Caco-2 (cell line): ENCODE measurements around the gene TRAF2. TPM values are rescaled to one million over a fixed set of nuclear protein-coding genes. Genes with fewer than 3 reads are reported as not detected.
A peak's percentile ranks its signal among the peaks of the same experiment; 100 is the strongest.

Source experiments
- BruUV-seq: library from RNA; stranded (reverse); fragments of 400-500 nt; replicated peaks from 2 replicates; lab custom pipeline; 2021; lab: Mats Ljungman, UMichigan
- CTCF ChIA-PET: fragments of 300-600 bp; sonication (Branson Sonifier 250); formaldehyde crosslinking; loops from one replicate; lab custom pipeline; 2022; ENCODE audit warnings: antibody characterized with exemption; lab: Charles Lee
- POLR2A ChIA-PET: fragments of 300-600 bp; sonication (Branson Sonifier 250); formaldehyde crosslinking; loops from one replicate; lab custom pipeline; 2022; ENCODE audit warnings: antibody characterized with exemption; lab: Charles Lee
- DNase-seq, 2 experiments: peaks; one replicate each; pipeline versions ENCODE4 v3.0.0 to v3.0.0-alpha.2; 2020 to 2022
- H3K27me3 ChIP-seq: replicated peaks from 2 replicates; pipeline ENCODE4 v1.6.0; 2011; ENCODE audit warnings: low read length; ENCODE audit not compliant: control insufficient read depth, insufficient read depth
- H3K36me3 ChIP-seq: 2 replicates; pipeline ENCODE4 v1.5.1; 2011; ENCODE audit warnings: low read length; ENCODE audit not compliant: control insufficient read depth, insufficient read depth
- H3K4me1 ChIP-seq: fragments of 250-450 bp; sonication (Bioruptor Pico); 2 replicates; pipeline ENCODE4 v1.5.1; 2020; ENCODE audit warnings: mild to moderate bottlenecking
- H3K4me3 ChIP-seq: 2 replicates; pipeline ENCODE4 v1.5.1; 2011; ENCODE audit warnings: low read depth, mild to moderate bottlenecking, control low read depth, low read length
- H3K9me3 ChIP-seq: fragments of 250-450 bp; sonication (Bioruptor Pico); 2 replicates; pipeline ENCODE4 v1.5.1; 2020; ENCODE audit warnings: mild to moderate bottlenecking, moderate library complexity
- H3K27ac Mint-ChIP-seq: one replicate; pipeline ENCODE4 v1.8.0; 2022; ENCODE audit warnings: mixed read lengths; ENCODE audit not compliant: unreplicated experiment
- H3K27me3 Mint-ChIP-seq: one replicate; pipeline ENCODE4 v1.8.0; 2022; ENCODE audit warnings: mixed read lengths; ENCODE audit not compliant: insufficient read depth, unreplicated experiment
- H3K36me3 Mint-ChIP-seq: one replicate; pipeline ENCODE4 v1.8.0; 2022; ENCODE audit warnings: mild to moderate bottlenecking, mixed read lengths; ENCODE audit not compliant: insufficient read depth, unreplicated experiment
- H3K4me1 Mint-ChIP-seq: one replicate; pipeline ENCODE4 v1.8.0; 2022; ENCODE audit warnings: low read depth, mixed read lengths; ENCODE audit not compliant: unreplicated experiment
- H3K4me3 Mint-ChIP-seq: one replicate; pipeline ENCODE4 v1.8.0; 2022; ENCODE audit warnings: mild to moderate bottlenecking, moderate library complexity, mixed read lengths; ENCODE audit not compliant: unreplicated experiment
- H3K9me3 Mint-ChIP-seq: one replicate; pipeline ENCODE4 v1.8.0; 2022; ENCODE audit warnings: mixed read lengths; ENCODE audit not compliant: unreplicated experiment
- CTCF ChIP-seq, 2 experiments: fragments of 200-600 bp in 1 of 2; IDR thresholded peaks; 1 replicate in 1 of 2; 2 replicates in 1 of 2; pipeline versions ENCODE4 v1.5.1 to v1.8.0; 2011 to 2022; ENCODE audit warnings: antibody characterized with exemption in 1 of 2, control low read depth in 1 of 2, inconsistent platforms in 1 of 2, low read depth in 1 of 2, low read length in 1 of 2, mild to moderate bottlenecking in 1 of 2, moderate library complexity in 1 of 2; ENCODE audit not compliant: insufficient read depth in 1 of 2, severe bottlenecking in 1 of 2, unreplicated experiment in 1 of 2
- intact Hi-C: fragments of 100-400 bp; cut with micrococcal nuclease; formaldehyde crosslinking; loops from one replicate; pipeline ENCODE4 v1.10.0; 2022; ENCODE audit not compliant: unreplicated experiment
- total RNA-seq: library from RNA; stranded (reverse); gene quantifications from 2 replicates; pipeline ENCODE4 v1.2.3, GENCODE V29; 2022

The TRAF2 gene
- total RNA-seq, 1 experiment from 2014 or later: 41.7 TPM

GRCh38 chr9:136844761-136845464 is 41.4 kb upstream of the TRAF2 start:
- H3K27ac Mint-ChIP-seq: no peak overlapping the region
- peak in 1 of 2 experiments; percentile 45 for DNase-seq
- H3K36me3 ChIP-seq: no peaks in the 10 kb centered on the region
- TF ChIP-seq CTCF (IDR thresholded peaks at IDR 0.05; ENCODE audit: insufficient read depth in 1 of 2, low read depth in 1 of 2, low read length in 1 of 2, severe bottlenecking in 1 of 2, unreplicated experiment in 1 of 2): no peak
- H3K9me3 Mint-ChIP-seq: no peaks in the 10 kb centered on the region
- H3K27me3 ChIP-seq: no peaks in the 10 kb centered on the region
- H3K4me3 ChIP-seq: peak overlapping the region; percentile 18
- CTCF ChIA-PET: interaction anchor here (1.4 kb wide), 1 partner anchor 190 kb away, joined by 8 read pairs; no protein-coding TSS in a partner anchor
- peaks cover 76% of the 10 kb centered on the region for H3K36me3 Mint-ChIP-seq
- H3K4me1 Mint-ChIP-seq: peaks cover 5% of the 10 kb centered on the region
- peak overlapping the region; percentile 33 for H3K4me3 Mint-ChIP-seq
- BruUV-seq: no TSS peak
- intact Hi-C loops: loop anchor here (5.0 to 10.0 kb wide), 2 partner anchors 38 to 100 kb away; partner anchors contain the start of genes C8G, FBXW5 and RABL6
- no peaks in the 10 kb centered on the region for H3K27me3 Mint-ChIP-seq
- POLR2A ChIA-PET: no interaction called here
- H3K9me3 ChIP-seq: no peaks in the 10 kb centered on the region
- peaks cover 28% of the 10 kb centered on the region for H3K4me1 ChIP-seq

- POLR2A ChIA-PET: no interaction called here
- H3K27me3 ChIP-seq: no peaks in the 10 kb centered on the region
- no peak for DNase-seq
- Mint-ChIP-seq H3K4me1 (no peaks in the 10 kb centered on the region), H3K27me3 (no peaks in the 10 kb centered on the region), H3K4me3 (peak overlapping the region; percentile 33), H3K36me3 (peaks cover 74% of the 10 kb centered on the region), H3K9me3 (no peaks in the 10 kb centered on the region), H3K27ac (no peak overlapping the region)
- CTCF ChIA-PET: no interaction called here
- peaks cover 26% of the 10 kb centered on the region for H3K4me1 ChIP-seq
- H3K9me3 ChIP-seq: no peaks in the 10 kb centered on the region
- TF ChIP-seq CTCF (IDR thresholded peaks at IDR 0.05; ENCODE audit: insufficient read depth in 1 of 2, low read depth in 1 of 2, low read length in 1 of 2, severe bottlenecking in 1 of 2, unreplicated experiment in 1 of 2): no peak
- no peak overlapping the region for H3K4me3 ChIP-seq
- BruUV-seq: no TSS peak
- H3K36me3 ChIP-seq: no peaks in the 10 kb centered on the region
- intact Hi-C loops: loop anchor here (5.0 to 10.0 kb wide), 2 partner anchors 38 to 99 kb away; partner anchors contain the start of genes C8G, FBXW5 and RABL6
These were observed 40.7 kb upstream of the TRAF2 start for GRCh38 chr9:136845465-136846260.

GRCh38 chr9:136846376-136847087 is 39.8 kb upstream of the TRAF2 start:
- H3K4me1 ChIP-seq: peaks cover 19% of the 10 kb centered on the region
- no peak for DNase-seq
- Mint-ChIP-seq H3K9me3 (no peaks in the 10 kb centered on the region), H3K27ac (no peak overlapping the region), H3K36me3 (peaks cover 72% of the 10 kb centered on the region), H3K27me3 (no peaks in the 10 kb centered on the region), H3K4me1 (no peaks in the 10 kb centered on the region), H3K4me3 (no peak overlapping the region)
- BruUV-seq: no TSS peak
- no peak overlapping the region for H3K4me3 ChIP-seq
- no peaks in the 10 kb centered on the region for H3K9me3 ChIP-seq
- CTCF ChIA-PET: interaction anchor here (0.6 kb wide), 1 partner anchor 197 kb away, joined by 4 read pairs; no protein-coding TSS in a partner anchor
- H3K27me3 ChIP-seq: no peaks in the 10 kb centered on the region
- POLR2A ChIA-PET: no interaction called here
- no peak for TF ChIP-seq CTCF (IDR thresholded peaks at IDR 0.05; ENCODE audit: insufficient read depth in 1 of 2, low read depth in 1 of 2, low read length in 1 of 2, severe bottlenecking in 1 of 2, unreplicated experiment in 1 of 2)
- intact Hi-C loops: loop anchor here (5.0 to 10.0 kb wide), 2 partner anchors 39 to 98 kb away; partner anchors contain the start of genes C8G, FBXW5 and RABL6
- peaks cover 1% of the 10 kb centered on the region; the same call in 1 of the 2 replicates for H3K36me3 ChIP-seq
